Adipose tissue (tissue), 3 donors: Measurements from ENCODE around the gene SUN2. TPM values are rescaled to one million over a fixed set of nuclear protein-coding genes. Genes with fewer than 3 reads are reported as not detected.

ENCODE experiments used
- H3K27ac ChIP-seq: one replicate; pipeline ENCODE4 v1.5.1; 2013; ENCODE audit warnings: low read depth, low read length
- WGBS, 3 donors: extraction: QIAGEN DNeasy Blood & Tissue Kit; methylation state at CpG; one replicate each; pipeline ENCODE4 v1.1.7; 2013; 5-methylcytosine and 5-hydroxymethylcytosine counted together
- polyA plus RNA-seq, 3 donors: library from polyadenylated mRNA; stranded (reverse); fragments of 200-250 nt; gene quantifications; one replicate each; pipeline ENCODE4 v1.2.3, GENCODE V29; 2013
- donor health status: healthy with polysubstance abuse.
- donor health status: Bipolar disorder and iron deficiency.
- donor health status: healthy.

Gene SUN2
- polyA plus RNA-seq, 3 donors, result 76.8 to 218 (median 76.9) TPM

- no peak overlapping the region for H3K27ac ChIP-seq
Observed at GRCh38 chr22:38782402-38783094, 26.8 kb upstream of the SUN2 start.

GRCh38 chr22:38781033-38781432 lies 25.2 kb upstream of the SUN2 start:
- no peak overlapping the region for H3K27ac ChIP-seq
- WGBS, 3 donors, result 74 to 88% (median 79%) methylated on average over 13 of the region's 13 CpGs

More at GRCh38 chr22:38782402-38783094, 26.8 kb upstream of the SUN2 start:
- WGBS, 3 donors, result 50 to 80% (median 54%) methylated on average over 13 of the region's 13 CpGs

- no peak overlapping the region for H3K27ac ChIP-seq
- WGBS, 3 donors, result 92 to 95% (median 94%) methylated on average over 27 of the region's 27 CpGs
Observed at GRCh38 chr22:38777087-38777671, 21.4 kb upstream of the SUN2 start.

- 51 to 74% (median 54%) methylated on average over 6 of the region's 6 CpGs for WGBS, 3 donors
- no peak overlapping the region for H3K27ac ChIP-seq
Observed at GRCh38 chr22:38776086-38776485, 20.3 kb upstream of the SUN2 start.

GRCh38 chr22:38775656-38776055 lies 19.9 kb upstream of the SUN2 start:
- no peak overlapping the region for H3K27ac ChIP-seq
- WGBS, 3 donors, result 69 to 75% (median 72%) methylated on average over 13 of the region's 13 CpGs

GRCh38 chr22:38774496-38775166 lies 18.8 kb upstream of the SUN2 start:
- no peak overlapping the region for H3K27ac ChIP-seq
- WGBS, 3 donors, result 74 to 83% (median 74%) methylated on average over 11 of the region's 11 CpGs

- WGBS, 3 donors, result 94 to 98% (median 96%) methylated on average over 4 of the region's 4 CpGs
Observed at GRCh38 chr22:38773363-38773946, 17.7 kb upstream of the SUN2 start.

GRCh38 chr22:38772623-38772873 lies 16.8 kb upstream of the SUN2 start:
- H3K27ac ChIP-seq, result no peak overlapping the region
- 58 to 76% (median 69%) methylated on average over 8 of the region's 8 CpGs for WGBS, 3 donors

More at GRCh38 chr22:38773363-38773946, 17.7 kb upstream of the SUN2 start:
- H3K27ac ChIP-seq, result no peak overlapping the region

- WGBS, 3 donors, result 91 to 94% (median 93%) methylated on average over 16 of the region's 16 CpGs
- H3K27ac ChIP-seq, result no peak overlapping the region
Observed at GRCh38 chr22:38770257-38770949, 14.6 kb upstream of the SUN2 start.

- 89 to 96% (median 94%) methylated on average over 10 to 11 of the region's 11 CpGs for WGBS, 3 donors
- H3K27ac ChIP-seq, result no peak overlapping the region
Observed at GRCh38 chr22:38768036-38768435, 12.2 kb upstream of the SUN2 start.

- no peak overlapping the region for H3K27ac ChIP-seq
- WGBS, 3 donors, result 82 to 85% (median 83%) methylated on average over 9 of the region's 9 CpGs
Observed at GRCh38 chr22:38767313-38767712, 11.5 kb upstream of the SUN2 start.

GRCh38 chr22:38766076-38766777 lies 10.4 kb upstream of the SUN2 start:
- WGBS, 3 donors, result 44 to 57% (median 51%) methylated on average over 14 of the region's 14 CpGs
- no peak overlapping the region for H3K27ac ChIP-seq

GRCh38 chr22:38762551-38762983 lies 6.8 kb upstream of the SUN2 start:
- no peak overlapping the region for H3K27ac ChIP-seq
- 58 to 77% (median 71%) methylated on average over 11 of the region's 11 CpGs for WGBS, 3 donors

GRCh38 chr22:38761202-38762162 lies 5.7 kb upstream of the SUN2 start:
- H3K27ac ChIP-seq, result no peak overlapping the region
- 68 to 76% (median 74%) methylated on average over 20 of the region's 20 CpGs for WGBS, 3 donors

- H3K27ac ChIP-seq, result no peak overlapping the region
- 75 to 86% (median 84%) methylated on average over 11 to 12 of the region's 12 CpGs for WGBS, 3 donors
Observed at GRCh38 chr22:38760477-38761201, 4.8 kb upstream of the SUN2 start.

- WGBS, 3 donors, result 86 to 91% (median 91%) methylated on average over 7 of the region's 7 CpGs
- H3K27ac ChIP-seq, result no peak overlapping the region
Observed at GRCh38 chr22:38759005-38759404, 3.2 kb upstream of the SUN2 start.
